HepG2 (cell line): ENCODE data around the gene TPST2.

Source experiments
- NFRKB ChIP-seq: fragments of 450-650 bp; IDR thresholded peaks from 2 replicates; pipeline ENCODE4 v1.6.1; 2017
- ZNF326 ChIP-seq: sonication (generic); formaldehyde crosslinking; IDR thresholded peaks from 2 replicates; pipeline ENCODE4 v1.4.0; 2020; ENCODE audit warnings: missing genetic modification reagents, borderline replicate concordance

GRCh38 chr22:26489447-26490036 is 100.4 kb downstream of the TPST2 start:
- TF ChIP-seq ZNF326 (no peak), NFRKB (no peak)
